GM20431 (cell line): ENCODE results near the gene FARP2.

Experiments
- in situ Hi-C: fragments of 300-500 bp; cut with MseI, MboI; formaldehyde crosslinking; loops from one replicate; pipeline ENCODE4 v1.15.0; 2020; ENCODE audit warnings: low sequenced_read_pairs; ENCODE audit not compliant: unreplicated experiment

The FARP2 gene

GRCh38 chr2:241478166-241478565, 122.1 kb downstream of the FARP2 start:
- in situ Hi-C loops, result no loop called here

GRCh38 chr2:241479026-241479898, 123.2 kb downstream of the FARP2 start:
- in situ Hi-C loops, result no loop called here

- in situ Hi-C loops, result no loop called here
These were observed 125.6 kb downstream of the FARP2 start for GRCh38 chr2:241481687-241482086.

DNA sequence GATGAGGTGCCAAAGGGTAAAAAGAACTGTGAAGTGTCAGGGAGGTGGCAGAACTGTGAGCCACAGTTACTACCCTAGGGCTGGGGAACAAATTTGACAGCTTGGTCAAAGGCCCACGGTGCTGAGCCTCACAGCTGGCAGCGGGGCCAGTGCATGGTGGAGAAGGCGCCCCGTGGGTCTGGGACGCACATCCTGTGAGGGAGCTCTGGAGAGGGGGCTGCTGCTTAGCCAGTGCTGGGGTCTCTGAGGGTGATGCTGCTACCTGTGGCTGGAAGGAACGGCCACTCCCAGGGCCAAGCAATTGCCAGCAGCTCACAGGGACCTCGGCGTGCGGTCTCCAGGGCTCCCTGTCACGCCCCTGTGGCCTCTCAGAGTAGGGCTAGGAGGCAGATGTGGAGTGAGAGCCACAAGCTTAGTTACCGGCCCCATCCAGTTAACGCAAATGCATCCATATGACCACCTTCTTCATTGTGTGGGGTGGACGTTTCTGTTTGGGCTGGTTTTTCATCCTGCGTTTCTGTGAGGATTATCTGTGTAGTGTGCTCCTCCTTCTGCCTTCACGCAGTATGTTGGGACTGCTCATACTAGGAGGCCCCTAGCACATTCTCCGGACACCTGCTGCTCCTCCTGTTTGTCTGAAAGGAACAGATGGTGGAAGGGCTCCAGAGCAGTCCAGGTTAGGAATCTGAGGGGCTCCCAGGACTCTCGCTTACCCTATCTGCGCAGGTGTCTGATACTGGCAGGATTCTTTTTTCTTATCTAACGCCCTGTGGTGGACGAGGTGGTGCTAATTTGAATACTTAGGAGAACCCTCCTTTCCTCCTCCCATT, 126.3 kb downstream of the FARP2 start:
- in situ Hi-C loops, result no loop called here

DNA sequence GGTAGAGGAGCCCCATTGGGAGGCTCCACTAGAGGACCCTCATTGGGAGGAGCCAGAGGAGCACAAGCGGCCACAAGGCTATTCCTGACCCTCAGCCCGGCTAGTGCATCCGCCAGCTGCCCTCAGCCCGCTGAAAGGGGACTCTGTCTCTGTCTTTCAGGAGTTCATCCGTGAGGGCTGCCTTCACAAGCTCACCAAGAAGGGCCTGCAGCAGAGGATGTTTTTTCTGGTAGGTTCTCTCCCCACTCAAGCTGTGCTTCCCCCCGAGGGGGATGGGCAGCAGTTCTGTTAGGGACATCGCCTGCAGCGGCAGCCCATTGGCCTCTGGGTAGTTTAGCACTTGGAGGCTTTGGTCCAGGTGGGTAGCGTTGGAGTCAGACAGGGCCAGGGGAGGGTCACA, 127.2 kb downstream of the FARP2 start:
- in situ Hi-C loops, result no loop called here

- in situ Hi-C loops, result no loop called here
These were observed 129.3 kb downstream of the FARP2 start for GRCh38 chr2:241485172-241485911.

DNA sequence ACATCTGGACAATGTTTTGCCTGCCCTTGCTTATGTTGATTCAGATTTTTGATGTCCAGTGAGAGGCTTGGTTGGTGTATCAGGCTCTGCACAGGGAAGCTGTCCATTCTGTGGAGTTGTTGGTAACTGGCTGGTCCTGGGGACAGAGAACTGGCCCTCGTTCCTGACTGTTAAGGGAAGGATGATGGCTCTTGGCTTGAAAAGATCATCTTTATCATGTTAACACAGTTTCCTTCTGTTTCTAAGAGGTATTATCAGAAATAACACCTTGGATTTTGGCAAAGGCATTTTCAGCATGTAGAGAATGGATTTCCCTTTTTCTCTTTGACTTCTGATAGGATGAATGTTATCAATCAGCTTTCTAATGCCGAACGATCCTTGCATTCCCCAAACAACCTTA, 133.0 kb downstream of the FARP2 start:
- in situ Hi-C loops, result no loop called here

DNA sequence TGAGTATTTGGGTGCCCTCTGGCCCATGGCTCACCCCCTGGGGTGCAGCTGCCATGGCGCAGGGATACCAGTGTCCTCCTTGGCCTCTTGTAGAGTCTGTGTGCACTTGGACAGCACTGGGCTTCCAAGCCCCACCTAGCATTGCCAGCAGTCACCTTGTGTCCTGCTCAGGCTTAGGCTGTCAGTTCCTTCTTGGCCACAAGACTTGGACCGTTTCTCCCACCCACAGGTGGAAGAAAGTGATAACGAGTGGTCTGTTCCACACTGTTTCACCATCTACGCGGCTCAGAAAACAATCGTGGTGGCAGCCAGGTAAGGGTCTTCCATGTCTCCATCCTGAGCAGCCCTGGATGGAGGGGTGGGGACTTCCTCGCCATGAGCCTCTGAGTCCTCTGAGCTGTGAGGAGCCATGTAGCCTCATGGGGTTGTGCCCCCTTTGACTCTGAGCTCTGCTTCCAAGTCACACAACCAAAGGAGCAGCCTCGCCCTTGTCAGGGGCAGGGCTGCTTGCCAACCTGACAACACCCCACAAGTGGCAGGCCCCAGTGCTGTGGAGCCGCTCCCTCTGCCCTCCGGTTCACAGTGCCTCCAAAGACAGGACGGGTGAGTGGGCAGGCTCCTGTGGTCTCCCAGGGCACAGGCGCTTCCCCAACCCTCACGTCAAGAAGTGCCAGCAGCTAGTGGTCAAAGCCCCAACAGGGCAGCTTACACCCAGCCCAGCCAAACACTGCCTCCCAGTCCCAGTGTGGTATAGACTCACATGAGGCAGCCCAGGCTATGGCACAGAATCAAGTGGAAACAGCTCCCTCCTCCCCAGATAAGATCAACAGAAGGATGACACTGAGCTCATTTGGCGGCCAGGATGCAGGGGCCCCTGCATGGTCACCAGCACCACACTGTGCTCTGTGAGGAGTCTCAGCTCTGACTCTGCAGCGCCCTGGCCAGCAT, 133.9 kb downstream of the FARP2 start:
- in situ Hi-C loops, result no loop called here

GRCh38 chr2:241490825-241491506, 134.9 kb downstream of the FARP2 start:
- in situ Hi-C loops, result no loop called here

- in situ Hi-C loops, result no loop called here
These were observed 135.6 kb downstream of the FARP2 start for GRCh38 chr2:241491549-241492173.

DNA sequence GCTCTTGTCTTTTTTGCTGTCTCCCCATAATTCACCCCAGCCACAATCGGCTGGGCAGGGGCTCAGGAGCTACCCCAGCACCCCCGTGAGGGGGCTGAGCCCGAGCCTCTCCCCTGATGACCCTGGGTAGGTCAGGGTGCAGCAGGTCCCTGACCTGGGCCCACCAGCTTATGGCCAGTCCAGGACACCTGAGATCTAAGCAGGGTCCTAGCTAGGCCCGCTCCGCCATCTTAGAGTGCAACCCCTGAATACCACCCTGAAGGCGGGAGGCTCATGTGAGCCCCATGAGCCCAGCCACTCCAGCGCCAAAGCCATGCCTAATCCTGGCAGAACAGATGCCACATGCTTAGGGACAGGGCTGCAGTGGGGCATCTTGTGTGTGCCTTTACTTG, 136.1 kb downstream of the FARP2 start:
- in situ Hi-C loops, result no loop called here

GRCh38 chr2:241493092-241493491, 137.0 kb downstream of the FARP2 start:
- in situ Hi-C loops, result no loop called here

DNA sequence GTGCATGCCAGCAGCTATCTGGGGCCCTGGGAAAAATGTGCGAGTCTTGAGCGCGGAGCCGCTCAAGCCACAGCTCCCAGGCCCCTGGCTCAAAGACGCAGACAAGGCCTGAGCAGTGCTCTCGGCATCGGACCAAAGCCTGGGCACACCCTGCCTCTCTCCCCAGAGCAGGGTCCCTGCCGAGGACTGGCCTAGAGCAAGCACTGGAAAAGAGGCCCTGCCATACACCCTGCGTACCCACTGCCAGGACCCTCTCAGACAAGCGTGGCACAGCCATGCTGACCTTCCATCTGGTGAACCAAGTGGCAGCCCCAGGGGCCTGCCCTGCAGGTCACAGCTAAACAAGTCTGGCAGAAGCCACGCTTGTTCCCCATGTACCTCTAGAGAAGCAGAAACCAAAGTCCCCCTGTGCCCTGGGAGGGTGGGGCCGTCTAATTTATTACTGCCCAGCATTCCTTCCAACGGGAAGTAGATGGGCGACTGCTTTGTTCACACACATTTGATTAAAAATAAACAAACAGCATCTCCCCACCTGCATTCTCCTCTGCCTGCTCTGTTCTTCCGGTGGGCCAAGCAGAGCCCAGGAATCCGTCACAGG, 138.3 kb downstream of the FARP2 start:
- in situ Hi-C loops, result no loop called here

DNA sequence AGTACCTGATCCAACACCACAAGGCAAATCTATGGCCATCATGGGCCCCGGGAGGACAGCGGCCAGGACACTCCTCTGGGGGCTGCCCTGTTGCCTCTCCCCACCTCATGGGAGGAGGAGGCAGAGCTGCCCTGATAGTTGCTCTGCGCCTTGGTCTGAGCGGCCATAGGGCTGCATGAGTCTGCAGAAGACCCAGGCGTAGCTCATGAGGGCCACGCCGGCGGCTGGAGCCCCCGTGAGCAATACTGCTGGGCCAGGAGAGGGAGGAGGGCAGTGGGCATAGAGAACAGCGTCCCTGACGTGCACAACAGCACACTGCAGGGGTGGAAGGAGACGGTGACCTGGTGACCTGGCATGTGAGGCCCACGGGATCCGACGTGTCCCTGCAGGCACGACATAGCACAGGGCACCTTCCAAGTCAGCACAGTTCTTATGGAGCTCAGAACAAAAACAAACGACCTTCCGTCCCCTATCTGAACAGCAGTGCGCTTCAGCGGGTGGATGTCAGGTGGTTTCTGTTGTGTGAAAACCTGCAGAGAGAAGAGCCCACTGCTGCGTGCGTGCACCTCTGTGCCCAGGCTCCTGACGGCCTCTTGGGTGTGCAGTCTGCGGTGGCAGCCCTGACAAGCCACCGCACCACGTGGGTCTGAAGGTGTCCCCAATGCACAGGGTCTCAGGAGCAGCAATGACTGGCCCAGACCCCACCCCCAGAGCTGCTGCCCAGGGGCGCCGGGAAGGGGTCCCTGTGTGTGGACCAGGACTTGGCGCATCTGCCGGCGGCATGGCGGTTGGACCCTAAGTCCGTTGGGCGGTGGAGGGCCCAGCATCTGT, 139.3 kb downstream of the FARP2 start:
- in situ Hi-C loops, result no loop called here

DNA sequence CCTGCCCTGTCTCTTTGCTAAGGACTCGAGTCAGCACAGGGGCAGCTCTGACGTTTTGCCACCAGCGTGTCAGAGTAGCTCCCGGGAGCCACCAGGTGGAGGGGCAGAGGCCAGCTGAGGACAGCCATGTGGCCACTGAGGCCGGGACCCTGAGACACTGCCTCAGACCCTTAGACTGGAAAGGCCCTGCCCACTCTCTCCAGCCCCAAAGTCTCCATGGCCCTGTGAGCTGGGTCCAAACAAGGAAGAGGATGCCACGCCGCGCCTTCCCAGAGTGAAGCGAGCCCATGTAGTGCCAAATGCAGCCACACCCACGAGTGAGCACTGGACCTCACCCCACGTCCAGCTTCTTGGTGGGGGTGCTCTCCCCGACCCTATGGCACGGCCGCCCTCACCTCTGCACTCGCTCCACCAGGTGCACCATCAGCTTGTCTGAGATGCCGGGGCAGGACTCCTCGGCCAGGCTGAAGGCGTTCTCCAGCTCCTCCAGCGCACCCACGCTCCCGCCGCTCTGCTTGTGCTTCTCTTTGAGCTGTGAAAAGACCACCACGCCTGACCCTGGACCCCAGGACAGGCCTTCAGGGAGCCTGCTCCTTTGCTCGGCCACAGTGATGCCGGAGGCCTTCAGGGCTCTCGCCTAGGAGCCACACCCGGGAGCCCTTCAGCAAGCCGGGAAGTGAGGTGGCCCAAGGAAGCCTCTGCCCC, 140.1 kb downstream of the FARP2 start:
- in situ Hi-C loops, result no loop called here
